ENCODE data around the gene GALNT16.

- TF ChIP-seq CTCF (IDR thresholded peaks at IDR 0.05; ENCODE audit: low read depth, low read length, poor library complexity, severe bottlenecking) (no peak), EZH2phosphoT487 (IDR thresholded peaks at IDR 0.05; ENCODE audit: borderline replicate concordance, low read length) (no peak)
Measured at GRCh38 chr14:69321601-69322330, 61.8 kb downstream of the GALNT16 start.

Measured in DOHH2 (cell line).